ENCODE results near the gene FXYD6. TPM values are rescaled to one million over a fixed set of nuclear protein-coding genes. Genes with fewer than 3 reads are reported as not detected.
"Not testable (repeated sequence)": the region's sequence is repeated elsewhere in the genome, so short reads cannot be mapped to it uniquely, and the experiment has no call there.

Gene FXYD6, protein sequence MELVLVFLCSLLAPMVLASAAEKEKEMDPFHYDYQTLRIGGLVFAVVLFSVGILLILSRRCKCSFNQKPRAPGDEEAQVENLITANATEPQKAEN
- total RNA-seq: 10 to 100 TPM in 3 of 4 donors, 1 to 10 TPM in 1; 7.0 to 27.0 (median 20.1) TPM

DNA sequence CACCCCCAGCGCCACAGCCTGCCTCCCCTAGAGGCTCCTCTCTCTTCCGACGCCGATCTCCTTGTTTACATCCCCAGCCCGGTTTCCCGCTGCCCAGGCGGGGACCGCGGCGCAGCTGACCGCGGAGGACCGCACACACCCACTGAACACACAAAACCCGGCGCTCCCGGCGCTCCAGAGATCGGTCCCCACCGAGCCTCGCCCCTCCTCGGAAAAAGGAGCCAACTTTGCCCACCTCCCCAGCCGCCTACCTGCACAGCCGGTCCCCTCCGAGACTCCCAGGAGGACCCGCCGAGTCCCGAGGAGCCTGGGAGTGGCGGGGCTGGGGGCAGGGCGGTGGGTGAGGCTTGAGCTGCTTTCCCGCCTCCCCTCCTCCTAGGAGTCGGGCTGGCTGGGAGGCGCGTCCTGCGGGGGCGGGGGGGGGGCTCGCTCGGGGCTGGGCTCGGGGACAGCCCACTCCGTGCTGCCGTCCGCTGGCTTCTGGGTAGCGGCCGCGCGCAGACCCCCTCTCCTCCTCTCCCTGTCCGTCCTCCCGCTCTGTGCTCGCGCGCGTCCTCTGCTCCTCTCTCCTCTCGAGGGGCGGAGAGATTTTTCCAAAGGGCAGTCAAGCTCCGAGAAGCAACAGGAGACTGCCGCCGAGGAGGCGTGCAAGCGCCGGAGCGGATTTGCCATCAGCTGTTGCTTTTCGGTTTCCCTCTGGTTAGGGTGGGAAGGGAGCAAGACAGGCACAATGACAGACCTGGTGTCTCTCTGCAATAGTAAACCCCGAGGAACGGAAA lies at the start of gene FXYD6:
TSS of gene FXYD6 (minus strand) at position 318 of the 779 bp plus-strand sequence. CDS start 33,882 bp downstream, outside the sequence.
- peak within 1 kb of the TSS; percentile 16 for H3K4me3 ChIP-seq (ENCODE audit: low read depth, poor library complexity, severe bottlenecking)
- peak in 1 of 2 donors; percentile 84 for DNase-seq (ENCODE audit: low spot score in 2 of 2)
- 1% methylated on average over 44 to 50 of the region's 63 CpGs for WGBS, 2 donors
- TF ChIP-seq, protein P1, sequence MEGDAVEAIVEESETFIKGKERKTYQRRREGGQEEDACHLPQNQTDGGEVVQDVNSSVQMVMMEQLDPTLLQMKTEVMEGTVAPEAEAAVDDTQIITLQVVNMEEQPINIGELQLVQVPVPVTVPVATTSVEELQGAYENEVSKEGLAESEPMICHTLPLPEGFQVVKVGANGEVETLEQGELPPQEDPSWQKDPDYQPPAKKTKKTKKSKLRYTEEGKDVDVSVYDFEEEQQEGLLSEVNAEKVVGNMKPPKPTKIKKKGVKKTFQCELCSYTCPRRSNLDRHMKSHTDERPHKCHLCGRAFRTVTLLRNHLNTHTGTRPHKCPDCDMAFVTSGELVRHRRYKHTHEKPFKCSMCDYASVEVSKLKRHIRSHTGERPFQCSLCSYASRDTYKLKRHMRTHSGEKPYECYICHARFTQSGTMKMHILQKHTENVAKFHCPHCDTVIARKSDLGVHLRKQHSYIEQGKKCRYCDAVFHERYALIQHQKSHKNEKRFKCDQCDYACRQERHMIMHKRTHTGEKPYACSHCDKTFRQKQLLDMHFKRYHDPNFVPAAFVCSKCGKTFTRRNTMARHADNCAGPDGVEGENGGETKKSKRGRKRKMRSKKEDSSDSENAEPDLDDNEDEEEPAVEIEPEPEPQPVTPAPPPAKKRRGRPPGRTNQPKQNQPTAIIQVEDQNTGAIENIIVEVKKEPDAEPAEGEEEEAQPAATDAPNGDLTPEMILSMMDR (IDR thresholded peaks at IDR 0.05): no peak
- TF ChIP-seq POLR2A (IDR thresholded peaks at IDR 0.05): no peak
- intact Hi-C loops (cut with DNase I; ENCODE audit: low total_unique reads): no loop called here

DNA sequence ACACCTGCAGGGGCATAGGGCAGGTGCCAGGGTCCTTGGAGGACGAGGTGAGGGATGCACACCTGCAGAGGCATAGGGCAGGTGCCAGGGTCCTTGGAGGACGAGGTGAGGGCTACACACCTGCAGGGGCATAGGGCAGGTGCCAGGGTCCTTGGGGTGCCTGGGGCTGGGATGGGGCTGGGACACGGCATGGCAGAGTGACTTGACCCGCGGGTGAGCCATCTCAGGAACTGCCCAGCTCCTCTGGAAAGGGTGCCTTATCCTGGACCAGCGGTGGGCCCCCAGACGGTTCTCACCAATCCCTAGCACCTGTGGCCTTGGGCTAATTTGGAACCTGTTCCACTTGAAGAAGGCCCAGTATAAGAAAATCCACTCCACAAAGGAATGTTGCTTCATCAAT lies 49.7 kb upstream of the FXYD6 start:
- 76 to 87% methylated on average over 5 to 7 of the region's 7 CpGs for WGBS, 2 donors
- H3K4me3 ChIP-seq (ENCODE audit: low read depth, poor library complexity, severe bottlenecking); intact Hi-C loops (cut with DNase I; ENCODE audit: low total_unique reads); DNase-seq (ENCODE audit: low spot score in 2 of 2): not testable (repeated sequence)

DNA sequence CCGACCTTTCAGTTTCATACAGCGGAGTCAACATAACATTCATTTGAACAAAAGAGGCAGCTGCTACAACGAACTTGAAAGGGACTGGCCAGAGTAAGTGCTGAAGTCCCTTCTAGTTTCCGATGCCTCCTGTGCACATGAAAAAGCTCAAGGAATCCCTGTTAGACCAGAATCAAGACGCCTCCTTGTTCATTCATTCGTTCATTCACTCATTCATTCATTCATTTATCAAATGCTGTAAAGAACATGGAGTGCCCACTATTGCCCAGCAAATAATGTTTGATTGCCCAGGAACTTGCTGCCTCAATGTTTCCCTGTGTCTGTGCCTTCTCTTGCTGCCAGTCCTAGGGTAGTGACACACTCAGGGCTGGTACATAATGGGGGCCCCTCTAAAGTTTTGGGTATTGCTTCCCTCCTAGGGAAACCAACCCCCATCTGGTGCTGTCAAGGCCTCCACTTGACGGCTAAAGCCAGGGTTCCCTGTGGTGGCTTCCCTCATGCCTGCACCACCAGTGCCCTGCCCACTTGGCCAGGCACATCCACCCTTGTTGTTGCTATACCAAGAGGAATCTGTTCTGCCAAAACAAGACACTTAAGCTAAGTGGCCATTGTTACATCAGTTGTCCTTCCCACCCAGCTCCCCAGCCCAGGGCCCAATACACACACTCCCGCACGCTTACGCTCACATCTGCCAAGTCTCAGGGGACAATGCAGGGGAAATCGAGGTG lies 48.9 kb upstream of the FXYD6 start:
- intact Hi-C loops (cut with DNase I; ENCODE audit: low total_unique reads): no loop called here
- WGBS, 2 donors: 84 to 85% methylated on average over 11 of the region's 11 CpGs
- DNase-seq (ENCODE audit: low spot score in 2 of 2): no peak
- TF ChIP-seq, protein P1 (IDR thresholded peaks at IDR 0.05): no peak
- TF ChIP-seq POLR2A (IDR thresholded peaks at IDR 0.05): no peak
- no peak overlapping the region for H3K4me3 ChIP-seq (ENCODE audit: low read depth, poor library complexity, severe bottlenecking)

DNA sequence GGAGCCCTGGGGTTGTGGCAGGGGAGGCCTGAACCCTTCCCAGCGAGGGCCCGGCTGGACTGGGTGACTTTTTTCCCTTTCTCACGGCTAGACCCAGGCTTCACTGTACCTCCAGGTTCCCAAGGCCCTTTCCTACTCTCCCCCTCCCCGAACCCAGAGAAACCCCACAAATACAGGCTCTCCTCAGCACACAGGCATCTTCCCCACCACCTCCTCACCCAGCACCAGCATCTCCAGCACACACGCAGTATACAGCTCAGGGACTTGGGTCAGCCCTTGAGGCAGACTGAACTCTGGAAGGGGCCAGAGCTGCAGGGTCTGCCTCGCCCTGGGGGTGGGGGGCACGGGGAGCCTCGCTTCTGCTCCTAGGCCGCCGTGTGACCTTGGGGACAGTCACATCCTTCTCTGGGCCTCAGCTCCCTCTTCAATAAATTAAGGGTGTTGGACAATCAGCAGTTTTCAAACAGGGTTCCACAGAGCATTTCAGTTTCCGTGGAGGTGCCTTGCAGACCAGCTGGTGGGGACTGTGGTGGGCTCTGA lies 48.2 kb upstream of the FXYD6 start:
- intact Hi-C loops (cut with DNase I; ENCODE audit: low total_unique reads): no loop called here
- no peak for DNase-seq (ENCODE audit: low spot score in 2 of 2)
- H3K4me3 ChIP-seq (ENCODE audit: low read depth, poor library complexity, severe bottlenecking): no peak overlapping the region
- TF ChIP-seq POLR2A (IDR thresholded peaks at IDR 0.05): no peak
- TF ChIP-seq, protein P1 (IDR thresholded peaks at IDR 0.05): no peak
- WGBS, 2 donors: 93 to 94% methylated on average over 11 of the region's 11 CpGs

DNA sequence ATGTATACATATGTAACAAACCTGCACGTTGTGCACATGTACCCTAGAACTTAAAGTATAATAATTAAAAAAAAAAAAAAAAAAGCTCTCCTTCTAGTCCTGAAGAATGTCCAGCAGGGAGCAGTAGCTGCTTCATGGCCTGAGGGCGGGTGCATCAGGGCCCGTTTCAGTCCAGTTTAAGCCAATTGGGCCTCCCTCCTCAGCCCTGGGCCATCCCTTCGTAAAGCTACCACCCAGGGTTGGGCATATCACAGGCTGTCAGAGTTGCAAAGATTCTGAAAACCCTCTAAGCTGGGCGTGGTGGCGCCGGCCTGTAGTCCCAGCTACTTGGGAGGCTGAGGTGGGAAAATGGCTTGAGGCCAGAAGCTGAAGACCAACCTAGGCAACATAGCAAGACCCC lies 47.3 kb upstream of the FXYD6 start:
- WGBS, 2 donors: 75 to 77% methylated on average over 7 of the region's 7 CpGs
- intact Hi-C loops (cut with DNase I; ENCODE audit: low total_unique reads): no loop called here

More for the DNA sequence above, 47.3 kb upstream of the FXYD6 start:
- no peak for DNase-seq (ENCODE audit: low spot score in 2 of 2)
- TF ChIP-seq, protein P1 (IDR thresholded peaks at IDR 0.05): no peak
- TF ChIP-seq POLR2A (IDR thresholded peaks at IDR 0.05): no peak
- H3K4me3 ChIP-seq (ENCODE audit: low read depth, poor library complexity, severe bottlenecking): no peak overlapping the region
